ELR (cell line): ENCODE results near the gene PIK3AP1.
A peak's percentile ranks its signal among the peaks of the same experiment; 100 is the strongest.

Experiments used
- DNase-seq: peaks from one replicate; pipeline ENCODE4 v3.0.0-alpha.2; 2015; ENCODE audit warnings: low read depth

The PIK3AP1 gene

GRCh38 chr10:96672481-96673175, 47.7 kb downstream of the PIK3AP1 start:
- DNase-seq, result no peak

GRCh38 chr10:96671211-96671890, 49.0 kb downstream of the PIK3AP1 start:
- no peak for DNase-seq

GRCh38 chr10:96670786-96671185, 49.5 kb downstream of the PIK3AP1 start:
- no peak for DNase-seq

GRCh38 chr10:96667401-96667800, 52.9 kb downstream of the PIK3AP1 start:
- DNase-seq, result no peak

- DNase-seq, result no peak
Measured at GRCh38 chr10:96666741-96667140, 53.6 kb downstream of the PIK3AP1 start.

GRCh38 chr10:96665306-96665705, 55.0 kb downstream of the PIK3AP1 start:
- DNase-seq, result peak; percentile 66

- no peak for DNase-seq
Measured at GRCh38 chr10:96664563-96664962, 55.8 kb downstream of the PIK3AP1 start.

GRCh38 chr10:96663797-96664196, 56.5 kb downstream of the PIK3AP1 start:
- no peak for DNase-seq

GRCh38 chr10:96661632-96662031, 58.7 kb downstream of the PIK3AP1 start:
- DNase-seq, result no peak

- no peak for DNase-seq
Measured at GRCh38 chr10:96660297-96660696, 60.0 kb downstream of the PIK3AP1 start.

GRCh38 chr10:96658844-96659243, 61.5 kb downstream of the PIK3AP1 start:
- DNase-seq, result no peak

GRCh38 chr10:96657385-96657784, 62.9 kb downstream of the PIK3AP1 start:
- DNase-seq, result no peak

- DNase-seq, result no peak
Measured at GRCh38 chr10:96656839-96657238, 63.5 kb downstream of the PIK3AP1 start.

- no peak for DNase-seq
Measured at GRCh38 chr10:96656198-96656577, 64.1 kb downstream of the PIK3AP1 start.

GRCh38 chr10:96655461-96656197, 64.7 kb downstream of the PIK3AP1 start:
- DNase-seq, result no peak

GRCh38 chr10:96651998-96652431, 68.3 kb downstream of the PIK3AP1 start:
- DNase-seq, result no peak

GRCh38 chr10:96650958-96651357, 69.4 kb downstream of the PIK3AP1 start:
- no peak for DNase-seq

- DNase-seq, result no peak
Measured at GRCh38 chr10:96648297-96648696, 72.0 kb downstream of the PIK3AP1 start.

- DNase-seq, result no peak
Measured at GRCh38 chr10:96647466-96647865, 72.8 kb downstream of the PIK3AP1 start.

GRCh38 chr10:96646751-96647166, 73.6 kb downstream of the PIK3AP1 start:
- no peak for DNase-seq

- DNase-seq, result no peak
Measured at GRCh38 chr10:96646301-96646700, 74.0 kb downstream of the PIK3AP1 start.

- no peak for DNase-seq
Measured at GRCh38 chr10:96645191-96645721, 75.1 kb downstream of the PIK3AP1 start.

- DNase-seq, result no peak
Measured at GRCh38 chr10:96643920-96644319, 76.4 kb downstream of the PIK3AP1 start.
